HCT116 (cell line): ENCODE measurements around the gene DOK5. TPM values are rescaled to one million over a fixed set of nuclear protein-coding genes. Genes with fewer than 3 reads are reported as not detected.

Experiments
- ATAC-seq: fragments of 200-7000 bp; cut with Tn5 transposase; 2 replicates; pipeline ENCODE4 v1.9.1; 2020; ENCODE audit warnings: mild to moderate bottlenecking, moderate library complexity
- BruUV-seq: library from RNA; stranded (reverse); fragments of 400-500 nt; replicated peaks from 2 replicates; lab custom pipeline; 2021; lab: Mats Ljungman, UMichigan
- CTCF ChIA-PET: fragments of 300-600 bp; sonication (Branson Sonifier 250); formaldehyde crosslinking; loops from one replicate; lab custom pipeline; 2021; ENCODE audit warnings: antibody characterized with exemption; lab: Charles Lee
- POLR2A ChIA-PET: fragments of 300-600, 350-600 bp; sonication (Branson Sonifier 250); formaldehyde crosslinking; loops from one replicate; lab custom pipeline; 2021; ENCODE audit warnings: antibody characterized with exemption; lab: Charles Lee
- RAD21 ChIA-PET, 2 experiments: fragments of 300-600 bp; sonication (Branson Sonifier 250); formaldehyde crosslinking; loops; one replicate each; lab custom pipeline; 2023; ENCODE audit warnings: low total read pairs in 2 of 2; ENCODE audit not compliant: uncharacterized antibody in 2 of 2, unreplicated experiment in 2 of 2, low non-redundant PET in 1 of 2; lab: Charles Lee
- DNase-seq: peaks from one replicate; pipeline ENCODE4 v3.0.0-alpha.2; 2010; ENCODE audit warnings: low read depth, low spot score
- H2AFZ ChIP-seq: fragments of 200-600 bp; shearing (Covaris generic), sonication (generic); 2 replicates; pipeline ENCODE4 v1.6.1; 2017; ENCODE audit warnings: low read depth, mixed run types, mixed read lengths, antibody characterized with exemption, low read length; ENCODE audit not compliant: poor library complexity, severe bottlenecking
- H3K27ac ChIP-seq: 2 replicates; pipeline ENCODE4 v1.5.1; 2012; ENCODE audit warnings: low read depth, low read length
- H3K27me3 ChIP-seq: fragments of 200-600 bp; sonication (generic); 2 replicates; pipeline ENCODE4 v1.6.1; 2016; ENCODE audit warnings: mixed run types, low read length, mixed read lengths; ENCODE audit not compliant: insufficient read depth
- H3K36me3 ChIP-seq, 2 experiments: fragments of 200-500 bp in 1 of 2; fragments of 200-600 bp in 1 of 2; sonication (Bioruptor generic) in 1 of 2; sonication (generic) in 1 of 2; 2 replicates each; pipeline versions ENCODE4 v1.5.1 to v1.6.1; 2014 to 2016; ENCODE audit warnings: low read length in 2 of 2, inconsistent platforms in 1 of 2, mixed read lengths in 1 of 2, mixed run types in 1 of 2; ENCODE audit not compliant: insufficient read depth in 2 of 2, control insufficient read depth in 1 of 2
- H3K4me1 ChIP-seq, 2 experiments: fragments of 200-600 bp in 1 of 2; sonication (generic) in 1 of 2; 2 replicates each; pipeline versions ENCODE4 v1.5.1 to v1.6.1; 2012 to 2017; ENCODE audit warnings: low read length in 2 of 2, inconsistent platforms in 1 of 2, mild to moderate bottlenecking in 1 of 2, mixed read lengths in 1 of 2, mixed run types in 1 of 2, moderate library complexity in 1 of 2; ENCODE audit not compliant: insufficient read depth in 2 of 2, control insufficient read depth in 1 of 2
- H3K4me2 ChIP-seq: fragments of 200-600 bp; sonication (generic); 2 replicates; pipeline ENCODE4 v1.6.1; 2017; ENCODE audit warnings: mixed run types, low read length, mixed read lengths
- H3K4me3 ChIP-seq, 2 experiments: fragments of 200-600 bp in 1 of 2; sonication (generic) in 1 of 2; replicated peaks in 1 of 2; 2 replicates each; pipeline ENCODE4 v1.5.1; 2011 to 2016; ENCODE audit warnings: low read length in 2 of 2, control low read depth in 1 of 2, low read depth in 1 of 2, mild to moderate bottlenecking in 1 of 2, mixed read lengths in 1 of 2, mixed run types in 1 of 2
- H3K79me2 ChIP-seq: fragments of 200-600 bp; sonication (generic); 2 replicates; pipeline ENCODE4 v1.6.1; 2017; ENCODE audit warnings: mild to moderate bottlenecking, mixed run types, low read length, moderate library complexity, mixed read lengths; ENCODE audit not compliant: insufficient read depth
- H3K9ac ChIP-seq: fragments of 200-600 bp; sonication (generic); 2 replicates; pipeline ENCODE4 v1.6.1; 2016; ENCODE audit warnings: low read length, mixed read lengths
- H3K9me2 ChIP-seq: fragments of 200-600 bp; sonication (generic), shearing (Covaris generic); 2 replicates; pipeline ENCODE4 v1.6.1; 2017; ENCODE audit warnings: mixed run types, mild to moderate bottlenecking, moderate library complexity; ENCODE audit not compliant: insufficient read depth
- H3K9me3 ChIP-seq, 2 experiments: fragments of 200-500 bp in 1 of 2; fragments of 200-600 bp in 1 of 2; sonication (Bioruptor generic) in 1 of 2; sonication (generic) in 1 of 2; 2 replicates each; pipeline ENCODE4 v1.6.1; 2014 to 2017; ENCODE audit warnings: low read length in 2 of 2, mixed read lengths in 2 of 2, inconsistent platforms in 1 of 2, low read depth in 1 of 2, mild to moderate bottlenecking in 1 of 2, mixed run types in 1 of 2, moderate library complexity in 1 of 2; ENCODE audit not compliant: control insufficient read depth in 1 of 2, insufficient read depth in 1 of 2
- H4K20me1 ChIP-seq: fragments of 200-600 bp; sonication (generic), shearing (Covaris generic); 2 replicates; pipeline ENCODE4 v1.6.1; 2017; ENCODE audit warnings: mixed run types, mild to moderate bottlenecking, moderate library complexity; ENCODE audit not compliant: insufficient read depth
- POLR2AphosphoS5 ChIP-seq: IDR thresholded peaks from 2 replicates; pipeline ENCODE4 v1.6.1; 2011; ENCODE audit warnings: mild to moderate bottlenecking, low read depth, low read length, moderate library complexity
- SP1 ChIP-seq: IDR thresholded peaks from 2 replicates; pipeline ENCODE4 v1.6.1; 2012; ENCODE audit warnings: low read depth
- intact Hi-C: fragments of 100-400 bp; cut with micrococcal nuclease; formaldehyde crosslinking; loops from 2 replicates; pipeline ENCODE4 v1.10.0; 2022
- total RNA-seq: library from RNA; stranded (reverse); gene quantifications from one replicate; pipeline ENCODE4 v1.2.1, GENCODE V29; 2021; ENCODE audit not compliant: unreplicated experiment

Gene DOK5
- total RNA-seq, 1 experiment from 2014 or later = not detected

DNA sequence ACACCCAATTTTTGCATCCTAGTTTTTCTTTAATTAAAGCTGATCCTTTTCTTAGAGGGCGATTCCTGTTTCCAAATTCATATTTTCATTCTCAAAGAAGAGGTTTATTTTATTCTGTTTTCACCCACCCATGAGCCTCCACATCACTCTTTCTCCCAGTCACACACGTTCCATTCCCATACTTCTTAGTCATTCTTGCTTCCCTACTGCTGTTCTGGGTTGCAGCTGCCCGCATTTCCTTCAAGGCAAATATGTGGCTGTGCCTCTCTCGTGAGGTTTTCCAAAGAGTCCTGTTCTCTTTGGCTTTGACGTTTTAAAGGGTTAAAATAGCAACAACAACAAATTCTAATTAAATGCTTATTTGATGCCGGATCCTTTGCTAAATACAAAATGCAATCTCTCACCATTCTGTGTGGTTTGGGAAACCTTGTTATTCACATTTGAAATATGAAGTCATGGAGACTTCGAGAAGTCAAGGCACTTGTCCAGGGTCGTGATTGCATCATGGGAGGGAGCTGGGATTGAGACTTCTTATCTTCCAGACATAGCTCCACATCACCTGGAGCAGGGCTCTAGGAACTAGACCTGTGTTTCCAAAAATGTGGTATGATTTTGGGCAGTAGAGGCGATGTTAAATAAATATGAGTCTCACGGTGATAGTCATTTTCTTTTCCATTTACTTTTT lies 126.6 kb downstream of the DOK5 start:
- ATAC-seq = no peak
- POLR2A ChIA-PET = no interaction called here
- Histone ChIP-seq H3K27me3 (peaks cover 13% of the 10 kb centered on the region; the same call in 1 of the 2 replicates), H3K9me2 (no peaks in the 10 kb centered on the region), H3K4me2 (no peak overlapping the region), H3K4me1 (no peaks in the 10 kb centered on the region), H3K36me3 (no peaks in the 10 kb centered on the region), H2AFZ (no peak overlapping the region), H3K9ac (no peak overlapping the region), H3K4me3 (no peak overlapping the region), H3K79me2 (no peaks in the 10 kb centered on the region), H3K9me3 (0 out of 4 replicates have a peak, but pooled peaks cover 0 to 3% of the 10 kb centered on the region in 2 experiments), H4K20me1 (no peaks in the 10 kb centered on the region), H3K27ac (no peak overlapping the region)
- DNase-seq = no peak
- CTCF ChIA-PET = no interaction called here
- intact Hi-C loops = no loop called here
- BruUV-seq = no TSS peak
- RAD21 ChIA-PET = interaction anchor here in 1 of 2 experiments (0.6 kb wide), 1 partner anchor 39 kb away, joined by 3 read pairs; no protein-coding TSS in a partner anchor
- TF ChIP-seq POLR2AphosphoS5 = no peak

DNA sequence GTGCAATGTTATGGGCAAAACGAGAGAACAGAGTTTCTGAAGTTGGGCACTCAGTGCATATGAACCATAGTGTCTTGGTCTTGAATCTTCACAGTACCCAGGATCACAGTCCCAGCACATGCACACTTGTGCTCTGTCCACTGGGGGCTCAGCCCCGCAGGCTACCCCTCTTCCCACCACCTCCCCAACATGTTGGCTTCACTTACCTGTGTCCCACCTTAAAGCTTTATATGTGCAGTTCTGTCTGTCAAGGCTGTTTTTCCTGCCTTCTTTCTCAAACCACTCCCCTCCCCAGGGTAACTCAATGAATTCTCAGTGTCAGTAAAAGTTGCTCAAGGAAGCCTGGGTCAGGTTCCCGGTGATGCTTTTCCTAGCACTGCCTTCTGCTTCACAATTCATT lies 129.9 kb downstream of the DOK5 start:
- no peaks in the 10 kb centered on the region for H3K36me3 ChIP-seq
- ATAC-seq = no peak
- no peak overlapping the region for H3K4me3 ChIP-seq
- no peak overlapping the region for H3K27ac ChIP-seq
- no peaks in the 10 kb centered on the region for H3K79me2 ChIP-seq
- no peaks in the 10 kb centered on the region for H3K27me3 ChIP-seq
- RAD21 ChIA-PET = no interaction called here
- intact Hi-C loops = no loop called here
- H2AFZ ChIP-seq = no peak overlapping the region
- H4K20me1 ChIP-seq = no peaks in the 10 kb centered on the region
- H3K9me3 ChIP-seq = 0 out of 4 replicates have a peak, but pooled peaks cover 0 to 3% of the 10 kb centered on the region in 2 experiments
- no peak for DNase-seq
- no peaks in the 10 kb centered on the region for H3K9me2 ChIP-seq
- TF ChIP-seq SP1 = no peak
- H3K4me2 ChIP-seq = no peak overlapping the region
- no peak overlapping the region for H3K9ac ChIP-seq
- CTCF ChIA-PET = no interaction called here
- BruUV-seq = no TSS peak
- POLR2A ChIA-PET = no interaction called here
- no peaks in the 10 kb centered on the region for H3K4me1 ChIP-seq
